Upper lobe of left lung (tissue), 6 donors: ENCODE results near the gene SIRPG. TPM values are rescaled to one million over a fixed set of nuclear protein-coding genes. Genes with fewer than 3 reads are reported as not detected.

ENCODE experiments used
- ATAC-seq, 2 donors: fragments of 200-7000 bp; cut with Tn5 transposase; one replicate each; pipeline ENCODE4 v1.9.1; 2022; ENCODE audit warnings: mild to moderate bottlenecking in 2 of 2, moderate library complexity in 2 of 2; ENCODE audit not compliant: low FRiP score in 2 of 2
- DNase-seq, 2 donors: peaks; one replicate each; pipeline ENCODE4 v3.0.0-alpha.2; 2019 to 2020
- H3K27ac ChIP-seq, 4 donors: fragments of 200-600 bp; sonication (generic); one replicate each; pipeline ENCODE4 v1.5.1; 2016 to 2019
- H3K27me3 ChIP-seq, 4 donors: fragments of 200-600 bp; sonication (generic); one replicate each; pipeline ENCODE4 v1.5.1; 2017 to 2019
- H3K36me3 ChIP-seq, 4 donors: fragments of 200-600 bp; sonication (generic); one replicate each; pipeline ENCODE4 v1.5.1; 2016 to 2019
- H3K4me1 ChIP-seq, 4 donors: fragments of 200-600 bp; sonication (generic); one replicate each; pipeline ENCODE4 v1.5.1; 2018 to 2019
- H3K4me3 ChIP-seq, 4 donors: fragments of 200-600 bp; sonication (generic); one replicate each; pipeline ENCODE4 v1.5.1; 2017 to 2019; ENCODE audit warnings: mild to moderate bottlenecking in 2 of 4, moderate library complexity in 1 of 4
- H3K9me3 ChIP-seq, 4 donors: fragments of 200-600 bp; sonication (generic); one replicate each; pipeline ENCODE4 v1.5.1; 2018 to 2019
- CTCF ChIP-seq, 6 experiments: fragments of 450-650 bp in 4 of 6; fragments of 200-600 bp in 2 of 6; sonication (generic) in 2 of 6; IDR thresholded peaks; one replicate each; pipeline ENCODE4 v1.5.1; 2016 to 2019; ENCODE audit warnings: antibody characterized with exemption in 6 of 6
- EP300 ChIP-seq, 4 donors: sonication (generic); formaldehyde crosslinking; IDR thresholded peaks; one replicate each; pipeline ENCODE4 v1.5.1; 2017; ENCODE audit warnings: antibody characterized with exemption in 4 of 4, control low read depth in 2 of 4
- POLR2A ChIP-seq, 4 donors: fragments of 450-650 bp; IDR thresholded peaks; one replicate each; pipeline ENCODE4 v1.5.1; 2016 to 2017; ENCODE audit warnings: antibody characterized with exemption in 4 of 4, mild to moderate bottlenecking in 2 of 4
- POLR2AphosphoS5 ChIP-seq, 2 donors: sonication (generic); formaldehyde crosslinking; IDR thresholded peaks; one replicate each; pipeline ENCODE4 v1.5.1; 2017; ENCODE audit warnings: antibody characterized with exemption in 2 of 2
- WGBS, 2 donors: methylation state at CpG; one replicate each; pipeline ENCODE4 v1.1.5; 2017 to 2018; 5-methylcytosine and 5-hydroxymethylcytosine counted together
- total RNA-seq, 6 donors: library from RNA; depleted of rRNA in 4 of 6; stranded (reverse); fragments of >200 nt in 4 of 6; gene quantifications; one replicate each; pipeline versions ENCODE4 v1.1.0 to v1.2.1, GENCODE V29; 2016 to 2021
- donor health status: DM: no; HTN: no; CAD: no; lungs with moderate emphysema.
- donor health status: DM: no; HTN: yes; CAD: no; lungs with severe emphysema.

Gene SIRPG
- total RNA-seq, 6 donors from 2014 or later, result 0.71 to 2.4 (median 0.97) TPM; not detected in 3

GRCh38 chr20:1700990-1701389 is 43.4 kb upstream of the SIRPG start:
- no peak for ATAC-seq
- TF ChIP-seq POLR2A (IDR thresholded peaks at IDR 0.05) (no peak), POLR2AphosphoS5 (IDR thresholded peaks at IDR 0.05) (no peak), EP300 (IDR thresholded peaks at IDR 0.05) (no peak), CTCF (IDR thresholded peaks at IDR 0.05) (no peak)
- WGBS, 2 donors, result 71 to 78% methylated on average over 1 of the region's 1 CpG

GRCh38 chr20:1697592-1697991 is 40.0 kb upstream of the SIRPG start:
- H3K27me3 ChIP-seq, result no peaks in the 10 kb centered on the region
- no peak for ATAC-seq
- no peak for DNase-seq
- no peaks in the 10 kb centered on the region for H3K9me3 ChIP-seq
- no peak for TF ChIP-seq POLR2AphosphoS5 (IDR thresholded peaks at IDR 0.05)
- TF ChIP-seq CTCF (IDR thresholded peaks at IDR 0.05), result no peak
- no peak for TF ChIP-seq EP300 (IDR thresholded peaks at IDR 0.05)
- TF ChIP-seq POLR2A (IDR thresholded peaks at IDR 0.05), result no peak
- no peak overlapping the region for H3K27ac ChIP-seq
- no peak overlapping the region for H3K4me3 ChIP-seq
- WGBS, 2 donors, result 79 to 82% methylated on average over 2 of the region's 2 CpGs
- no peaks in the 10 kb centered on the region for H3K4me1 ChIP-seq
- no peaks in the 10 kb centered on the region for H3K36me3 ChIP-seq

More at GRCh38 chr20:1700990-1701389, 43.4 kb upstream of the SIRPG start:
- Histone ChIP-seq H3K27me3 (no peaks in the 10 kb centered on the region), H3K4me3 (no peak overlapping the region), H3K4me1 (no peaks in the 10 kb centered on the region), H3K36me3 (no peaks in the 10 kb centered on the region), H3K9me3 (no peaks in the 10 kb centered on the region), H3K27ac (no peak overlapping the region)
- DNase-seq, result no peak

- H3K4me3 ChIP-seq, result no peak overlapping the region
- H3K36me3 ChIP-seq, result no peaks in the 10 kb centered on the region
- H3K27ac ChIP-seq, result no peak overlapping the region
- no peak for TF ChIP-seq CTCF (IDR thresholded peaks at IDR 0.05)
- no peaks in the 10 kb centered on the region for H3K27me3 ChIP-seq
- ATAC-seq, result no peak
- DNase-seq, result no peak
- WGBS, 2 donors, result 63 to 65% methylated on average over 6 to 7 of the region's 7 CpGs
- H3K4me1 ChIP-seq, result no peaks in the 10 kb centered on the region
- no peaks in the 10 kb centered on the region for H3K9me3 ChIP-seq
These were observed 39.1 kb upstream of the SIRPG start for GRCh38 chr20:1696521-1697209.

- H3K27me3 ChIP-seq, result no peaks in the 10 kb centered on the region
- no peaks in the 10 kb centered on the region for H3K36me3 ChIP-seq
- ATAC-seq, result peak in 1 of 2 donors; percentile 24
- DNase-seq, result no peak
- WGBS, 2 donors, result 39 to 100% methylated on average over 2 to 3 of the region's 3 CpGs
- H3K9me3 ChIP-seq, result no peaks in the 10 kb centered on the region
- no peak overlapping the region for H3K4me3 ChIP-seq
- TF ChIP-seq EP300 (IDR thresholded peaks at IDR 0.05) (no peak), POLR2AphosphoS5 (IDR thresholded peaks at IDR 0.05) (no peak), POLR2A (IDR thresholded peaks at IDR 0.05) (no peak), CTCF (IDR thresholded peaks at IDR 0.05) (no peak)
- H3K27ac ChIP-seq, result no peak overlapping the region
- H3K4me1 ChIP-seq, result no peaks in the 10 kb centered on the region
These were observed 37.1 kb upstream of the SIRPG start for GRCh38 chr20:1694672-1695071.

GRCh38 chr20:1693427-1693826 is 35.8 kb upstream of the SIRPG start:
- DNase-seq, result no peak
- Histone ChIP-seq H3K27me3 (no peaks in the 10 kb centered on the region), H3K4me1 (no peaks in the 10 kb centered on the region), H3K36me3 (no peaks in the 10 kb centered on the region), H3K4me3 (no peak overlapping the region), H3K27ac (no peak overlapping the region), H3K9me3 (no peaks in the 10 kb centered on the region)
- no peak for ATAC-seq
- TF ChIP-seq EP300 (IDR thresholded peaks at IDR 0.05) (no peak), CTCF (IDR thresholded peaks at IDR 0.05) (no peak), POLR2A (IDR thresholded peaks at IDR 0.05) (no peak), POLR2AphosphoS5 (IDR thresholded peaks at IDR 0.05) (no peak)
- 22 to 55% methylated on average over 1 of the region's 1 CpG for WGBS, 2 donors
